Prostate gland (tissue), 2 donors: ENCODE results near the gene KCNJ2.

Experiments used
- CTCF ChIP-seq, 4 experiments: fragments of 200-600 bp in 2 of 4; fragments of 450-650 bp in 2 of 4; sonication (generic) in 2 of 4; IDR thresholded peaks; 1 replicate in 3 of 4; 2 replicates in 1 of 4; pipeline ENCODE4 v1.5.1; 2016 to 2019; ENCODE audit warnings: antibody characterized with exemption in 4 of 4, mild to moderate bottlenecking in 2 of 4, moderate library complexity in 2 of 4
- POLR2A ChIP-seq: fragments of 450-650 bp; IDR thresholded peaks from one replicate; pipeline ENCODE4 v1.6.1; 2016; ENCODE audit warnings: antibody characterized with exemption, mild to moderate bottlenecking
- POLR2AphosphoS5 ChIP-seq: sonication (generic); formaldehyde crosslinking; IDR thresholded peaks from one replicate; pipeline ENCODE4 v1.6.1; 2017; ENCODE audit warnings: antibody characterized with exemption

DNA sequence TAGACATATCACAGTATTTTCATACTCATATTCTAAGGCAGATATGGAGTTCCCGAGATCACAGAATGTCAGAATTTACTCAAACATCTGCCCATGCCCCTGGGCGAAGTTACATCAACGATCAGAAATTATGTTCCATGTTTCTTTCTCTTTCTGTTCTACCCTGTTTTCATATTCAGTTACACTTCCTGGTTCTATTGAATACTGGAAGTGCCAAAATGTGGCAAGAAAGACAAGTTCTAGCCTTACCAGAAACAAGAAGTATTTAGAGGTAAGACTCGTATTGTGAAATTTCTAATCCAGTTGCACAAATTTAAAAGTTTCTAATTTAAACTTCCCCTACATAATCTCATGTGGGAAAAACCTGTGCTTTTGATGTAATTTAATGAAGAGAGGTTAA lies 36.1 kb downstream of the KCNJ2 start:
- no peak for TF ChIP-seq CTCF (IDR thresholded peaks at IDR 0.05)
- TF ChIP-seq POLR2AphosphoS5: no peak
- TF ChIP-seq POLR2A: no peak
